NCI-H2227 treated with DMSO at 0.1 percent for 48 hours (cell line): ENCODE results near the gene PXDN.
A peak's percentile ranks its signal among the peaks of the same experiment; 100 is the strongest.

Experiments used
- DNase-seq: peaks from one replicate; lab custom pipeline; 2025; lab: John Stamatoyannopoulos, UW

Gene PXDN

GRCh38 chr2:1755436-1756191 lies 11.3 kb upstream of the PXDN start:
- DNase-seq, result no peak

- DNase-seq, result no peak
Measured at GRCh38 chr2:1754461-1755170, 10.3 kb upstream of the PXDN start.

GRCh38 chr2:1754046-1754445 lies 9.7 kb upstream of the PXDN start:
- DNase-seq, result no peak

- no peak for DNase-seq
Measured at GRCh38 chr2:1752751-1753150, 8.4 kb upstream of the PXDN start.

- DNase-seq, result no peak
Measured at GRCh38 chr2:1751767-1752725, 7.7 kb upstream of the PXDN start.

GRCh38 chr2:1750933-1751766 lies 6.8 kb upstream of the PXDN start:
- DNase-seq, result peak; percentile 59

GRCh38 chr2:1750270-1750932 lies 6.1 kb upstream of the PXDN start:
- DNase-seq, result no peak

- no peak for DNase-seq
Measured at GRCh38 chr2:1749489-1750119, 5.3 kb upstream of the PXDN start.

- DNase-seq, result no peak
Measured at GRCh38 chr2:1748741-1749488, 4.6 kb upstream of the PXDN start.

- DNase-seq, result no peak
Measured at GRCh38 chr2:1748176-1748740, 3.9 kb upstream of the PXDN start.

GRCh38 chr2:1747065-1747941 lies 3.0 kb upstream of the PXDN start:
- no peak for DNase-seq

- DNase-seq, result no peak
Measured at GRCh38 chr2:1746174-1747064, 2.1 kb upstream of the PXDN start.

GRCh38 chr2:1745171-1746023 lies 1.1 kb upstream of the PXDN start:
- DNase-seq, result no peak

GRCh38 chr2:1744151-1744445 lies 217 bp downstream of the PXDN start:
- DNase-seq, result no peak

- no peak for DNase-seq
Measured at GRCh38 chr2:1743396-1744150, 742 bp downstream of the PXDN start.
